Astrocyte (in vitro differentiated cells and primary cell): ENCODE results near the gene QRFP. TPM values are rescaled to one million over a fixed set of nuclear protein-coding genes. Genes with fewer than 3 reads are reported as not detected.

Experiments used
- DNase-seq: peaks from one replicate; pipeline ENCODE4 v3.0.0-alpha.2; 2010; ENCODE audit warnings: low read depth
- FAIRE-seq: peaks from 2 replicates; lab custom pipeline; 2011; peaks lifted over from hg19 to GRCh38; lab: Jason Lieb, UNC
- H2AFZ ChIP-seq: 2 replicates; pipeline ENCODE4 v1.6.0; 2012; ENCODE audit warnings: low read depth, low read length, inconsistent platforms
- H3K27ac ChIP-seq: 2 replicates; pipeline ENCODE4 v1.5.1; 2011; ENCODE audit warnings: low read depth, low read length, inconsistent platforms
- H3K27me3 ChIP-seq: 2 replicates; pipeline ENCODE4 v1.6.0; 2011; ENCODE audit warnings: low read length, inconsistent platforms; ENCODE audit not compliant: insufficient read depth
- H3K36me3 ChIP-seq: 2 replicates; pipeline ENCODE4 v1.5.1; 2011; ENCODE audit warnings: low read length, inconsistent platforms; ENCODE audit not compliant: insufficient read depth
- H3K4me1 ChIP-seq: 2 replicates; pipeline ENCODE4 v1.5.1; 2011; ENCODE audit warnings: low read length, inconsistent platforms; ENCODE audit not compliant: insufficient read depth
- H3K4me2 ChIP-seq: 2 replicates; pipeline ENCODE4 v1.6.0; 2012; ENCODE audit warnings: low read length, inconsistent platforms
- H3K4me3 ChIP-seq: 2 replicates; pipeline ENCODE4 v1.5.1; 2011; ENCODE audit warnings: low read depth, mild to moderate bottlenecking, low read length, inconsistent platforms; ENCODE audit not compliant: insufficient read depth
- H3K79me2 ChIP-seq: 2 replicates; pipeline ENCODE4 v1.6.0; 2012; ENCODE audit warnings: mild to moderate bottlenecking, low read length, inconsistent platforms; ENCODE audit not compliant: insufficient read depth
- H3K9ac ChIP-seq: 2 replicates; pipeline ENCODE4 v1.6.0; 2012; ENCODE audit warnings: mild to moderate bottlenecking, low read length, inconsistent platforms
- H3K9me3 ChIP-seq: 2 replicates; pipeline ENCODE4 v1.5.1; 2012; ENCODE audit warnings: low read depth, mild to moderate bottlenecking, low read length, inconsistent platforms; ENCODE audit not compliant: insufficient read depth
- H4K20me1 ChIP-seq: 2 replicates; pipeline ENCODE4 v1.6.0; 2012; ENCODE audit warnings: low read length, inconsistent platforms; ENCODE audit not compliant: insufficient read depth
- H3K27ac Mint-ChIP-seq: one replicate; pipeline ENCODE4 v1.8.0; 2021; ENCODE audit warnings: mild to moderate bottlenecking, mixed read lengths; ENCODE audit not compliant: unreplicated experiment
- H3K27me3 Mint-ChIP-seq: one replicate; pipeline ENCODE4 v1.8.0; 2021; ENCODE audit warnings: low read depth, mixed read lengths; ENCODE audit not compliant: unreplicated experiment
- H3K36me3 Mint-ChIP-seq: one replicate; pipeline ENCODE4 v1.8.0; 2021; ENCODE audit warnings: low read depth, mixed read lengths; ENCODE audit not compliant: unreplicated experiment
- H3K4me1 Mint-ChIP-seq: one replicate; pipeline ENCODE4 v1.8.0; 2021; ENCODE audit warnings: low read depth, mixed read lengths; ENCODE audit not compliant: unreplicated experiment
- H3K4me3 Mint-ChIP-seq: one replicate; pipeline ENCODE4 v1.8.0; 2021; ENCODE audit warnings: mild to moderate bottlenecking, moderate library complexity, mixed read lengths; ENCODE audit not compliant: unreplicated experiment
- H3K9me3 Mint-ChIP-seq: one replicate; pipeline ENCODE4 v1.8.0; 2021; ENCODE audit warnings: mild to moderate bottlenecking, mixed read lengths; ENCODE audit not compliant: unreplicated experiment
- EZH2 ChIP-seq: IDR thresholded peaks from 2 replicates; pipeline ENCODE4 v1.6.1; 2012; ENCODE audit warnings: mild to moderate bottlenecking, low read length, inconsistent platforms; ENCODE audit not compliant: insufficient read depth
- total RNA-seq: library from RNA; stranded (reverse); gene quantifications from 2 replicates; pipeline ENCODE4 v1.2.1, GENCODE V29; 2021
- TF ChIP-seq, protein P1 (sequence below): IDR thresholded peaks from 2 replicates; pipeline ENCODE4 v1.5.1; 2011; ENCODE audit warnings: low read depth, mild to moderate bottlenecking, inconsistent platforms, low read length, moderate library complexity; ENCODE audit not compliant: insufficient read depth

QRFP gene
- total RNA-seq, 1 donor from 2014 or later: not detected

DNA sequence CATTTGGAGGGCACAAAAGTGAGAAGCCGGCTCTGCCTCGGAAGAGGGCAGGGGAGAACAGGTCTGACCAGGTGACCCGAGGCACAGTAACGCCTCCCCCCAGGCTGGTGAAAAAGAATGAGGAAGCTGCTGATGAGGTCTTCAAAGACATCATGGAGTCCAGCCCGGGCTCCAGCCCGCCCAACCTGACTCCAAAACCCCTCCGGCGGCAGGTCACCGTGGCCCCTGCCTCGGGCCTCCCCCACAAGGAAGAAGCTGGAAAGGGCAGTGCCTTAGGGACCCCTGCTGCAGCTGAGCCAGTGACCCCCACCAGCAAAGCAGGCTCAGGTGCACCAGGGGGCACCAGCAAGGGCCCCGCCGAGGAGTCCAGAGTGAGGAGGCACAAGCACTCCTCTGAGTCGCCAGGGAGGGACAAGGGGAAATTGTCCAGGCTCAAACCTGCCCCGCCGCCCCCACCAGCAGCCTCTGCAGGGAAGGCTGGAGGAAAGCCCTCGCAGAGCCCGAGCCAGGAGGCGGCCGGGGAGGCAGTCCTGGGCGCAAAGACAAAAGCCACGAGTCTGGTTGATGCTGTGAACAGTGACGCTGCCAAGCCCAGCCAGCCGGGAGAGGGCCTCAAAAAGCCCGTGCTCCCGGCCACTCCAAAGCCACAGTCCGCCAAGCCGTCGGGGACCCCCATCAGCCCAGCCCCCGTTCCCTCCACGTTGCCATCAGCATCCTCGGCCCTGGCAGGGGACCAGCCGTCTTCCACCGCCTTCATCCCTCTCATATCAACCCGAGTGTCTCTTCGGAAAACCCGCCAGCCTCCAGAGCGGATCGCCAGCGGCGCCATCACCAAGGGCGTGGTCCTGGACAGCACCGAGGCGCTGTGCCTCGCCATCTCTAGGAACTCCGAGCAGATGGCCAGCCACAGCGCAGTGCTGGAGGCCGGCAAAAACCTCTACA, 11.8 kb downstream of the QRFP start:
- H3K4me2 ChIP-seq: no peak overlapping the region
- no peaks in the 10 kb centered on the region for H3K4me1 ChIP-seq
- no peaks in the 10 kb centered on the region for H3K27me3 Mint-ChIP-seq
- peaks cover 7% of the 10 kb centered on the region for H3K4me1 Mint-ChIP-seq
- H3K27ac Mint-ChIP-seq: peak overlapping the region; percentile 47
- peaks cover 47% of the 10 kb centered on the region for H3K79me2 ChIP-seq
- H3K9me3 ChIP-seq: no peaks in the 10 kb centered on the region
- peaks cover 23% of the 10 kb centered on the region for H3K36me3 Mint-ChIP-seq
- H3K36me3 ChIP-seq: peaks cover 58% of the 10 kb centered on the region
- no peak for FAIRE-seq
- H3K9me3 Mint-ChIP-seq: no peaks in the 10 kb centered on the region
- H2AFZ ChIP-seq: no peak overlapping the region
- peaks cover 90% of the 10 kb centered on the region for H4K20me1 ChIP-seq
- no peak overlapping the region for H3K4me3 ChIP-seq
- no peaks in the 10 kb centered on the region for H3K27me3 ChIP-seq
- no peak overlapping the region for H3K27ac ChIP-seq
- no peak overlapping the region for H3K9ac ChIP-seq
- TF ChIP-seq, protein P1, sequence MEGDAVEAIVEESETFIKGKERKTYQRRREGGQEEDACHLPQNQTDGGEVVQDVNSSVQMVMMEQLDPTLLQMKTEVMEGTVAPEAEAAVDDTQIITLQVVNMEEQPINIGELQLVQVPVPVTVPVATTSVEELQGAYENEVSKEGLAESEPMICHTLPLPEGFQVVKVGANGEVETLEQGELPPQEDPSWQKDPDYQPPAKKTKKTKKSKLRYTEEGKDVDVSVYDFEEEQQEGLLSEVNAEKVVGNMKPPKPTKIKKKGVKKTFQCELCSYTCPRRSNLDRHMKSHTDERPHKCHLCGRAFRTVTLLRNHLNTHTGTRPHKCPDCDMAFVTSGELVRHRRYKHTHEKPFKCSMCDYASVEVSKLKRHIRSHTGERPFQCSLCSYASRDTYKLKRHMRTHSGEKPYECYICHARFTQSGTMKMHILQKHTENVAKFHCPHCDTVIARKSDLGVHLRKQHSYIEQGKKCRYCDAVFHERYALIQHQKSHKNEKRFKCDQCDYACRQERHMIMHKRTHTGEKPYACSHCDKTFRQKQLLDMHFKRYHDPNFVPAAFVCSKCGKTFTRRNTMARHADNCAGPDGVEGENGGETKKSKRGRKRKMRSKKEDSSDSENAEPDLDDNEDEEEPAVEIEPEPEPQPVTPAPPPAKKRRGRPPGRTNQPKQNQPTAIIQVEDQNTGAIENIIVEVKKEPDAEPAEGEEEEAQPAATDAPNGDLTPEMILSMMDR: no peak
- no peak for TF ChIP-seq EZH2
- H3K4me3 Mint-ChIP-seq: no peak overlapping the region
- DNase-seq: no peak

- no peak overlapping the region for H3K9ac ChIP-seq
- Mint-ChIP-seq H3K27ac (no peak overlapping the region), H3K36me3 (peaks cover 23% of the 10 kb centered on the region), H3K4me3 (no peak overlapping the region), H3K4me1 (peaks cover 7% of the 10 kb centered on the region), H3K9me3 (no peaks in the 10 kb centered on the region), H3K27me3 (no peaks in the 10 kb centered on the region)
- no peak overlapping the region for H3K4me2 ChIP-seq
- no peaks in the 10 kb centered on the region for H3K4me1 ChIP-seq
- H2AFZ ChIP-seq: no peak overlapping the region
- H3K4me3 ChIP-seq: no peak overlapping the region
- TF ChIP-seq, protein P1: no peak
- TF ChIP-seq EZH2: no peak
- peaks cover 95% of the 10 kb centered on the region for H4K20me1 ChIP-seq
- no peaks in the 10 kb centered on the region for H3K27me3 ChIP-seq
- peaks cover 65% of the 10 kb centered on the region for H3K36me3 ChIP-seq
- no peaks in the 10 kb centered on the region for H3K9me3 ChIP-seq
- H3K27ac ChIP-seq: no peak overlapping the region
- H3K79me2 ChIP-seq: peaks cover 52% of the 10 kb centered on the region
- DNase-seq: no peak
- FAIRE-seq: no peak
Observed at GRCh38 chr9:130884111-130884531, 12.5 kb downstream of the QRFP start.

DNA sequence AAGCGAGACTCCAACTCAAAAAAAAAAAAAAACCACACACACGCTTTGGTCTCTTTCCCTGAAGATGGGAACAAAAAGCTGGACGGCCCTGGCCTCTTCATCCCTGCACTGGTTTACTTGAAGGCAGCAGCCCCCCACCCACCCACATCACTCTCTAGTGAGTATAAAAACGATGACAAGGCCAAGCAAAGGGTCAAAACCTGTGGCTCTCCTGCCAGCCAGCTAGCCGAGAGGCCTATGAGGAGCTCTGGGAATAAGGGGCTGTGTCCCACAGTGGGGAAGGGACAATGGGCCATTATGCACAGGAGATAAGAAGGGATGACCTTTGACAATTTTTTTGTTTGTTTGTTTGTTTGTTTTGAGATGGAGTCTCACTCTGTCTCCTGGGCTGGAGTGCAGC, 13.1 kb downstream of the QRFP start:
- Histone ChIP-seq H3K4me3 (no peak overlapping the region), H4K20me1 (peaks cover 92% of the 10 kb centered on the region), H3K9me3 (no peaks in the 10 kb centered on the region), H3K36me3 (peaks cover 66% of the 10 kb centered on the region), H2AFZ (no peak overlapping the region), H3K4me2 (no peak overlapping the region), H3K9ac (no peak overlapping the region), H3K79me2 (peaks cover 50% of the 10 kb centered on the region), H3K27me3 (no peaks in the 10 kb centered on the region), H3K4me1 (no peaks in the 10 kb centered on the region), H3K27ac (no peak overlapping the region)
- Mint-ChIP-seq H3K9me3 (no peaks in the 10 kb centered on the region), H3K36me3 (peaks cover 23% of the 10 kb centered on the region), H3K27me3 (no peaks in the 10 kb centered on the region), H3K4me1 (peaks cover 7% of the 10 kb centered on the region), H3K27ac (peak overlapping the region; percentile 26), H3K4me3 (no peak overlapping the region)
- no peak for TF ChIP-seq EZH2
- TF ChIP-seq, protein P1: no peak
- DNase-seq (no peak), FAIRE-seq (no peak)
